ENCODE measurements around the gene SIK2.

Gene SIK2

DNA sequence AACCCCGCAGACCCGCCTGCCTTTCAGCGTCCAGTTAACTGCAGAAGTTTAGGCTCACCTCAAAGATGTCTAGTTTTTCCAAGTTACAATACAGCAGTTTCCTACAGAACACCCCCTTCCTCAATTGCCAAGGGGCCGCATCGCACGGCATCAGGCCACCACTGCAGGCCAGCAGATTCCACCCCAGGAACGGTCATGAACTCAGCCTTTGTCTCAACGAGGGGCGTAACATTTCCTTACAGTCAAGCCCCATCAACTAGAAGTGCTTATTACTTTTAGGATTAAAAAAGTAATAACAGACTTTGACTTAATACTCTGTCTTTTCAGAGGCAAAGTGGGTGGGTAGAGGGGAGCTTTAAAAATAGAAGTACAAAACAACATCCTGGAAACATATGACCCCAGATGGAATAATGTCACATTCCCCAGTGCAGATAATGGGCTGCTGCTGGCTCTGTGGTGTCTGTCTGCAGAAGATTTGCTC, 127.6 kb downstream of the SIK2 start:
- DNase-seq (ENCODE audit: low read depth in 2 of 2), result no peak

DNA sequence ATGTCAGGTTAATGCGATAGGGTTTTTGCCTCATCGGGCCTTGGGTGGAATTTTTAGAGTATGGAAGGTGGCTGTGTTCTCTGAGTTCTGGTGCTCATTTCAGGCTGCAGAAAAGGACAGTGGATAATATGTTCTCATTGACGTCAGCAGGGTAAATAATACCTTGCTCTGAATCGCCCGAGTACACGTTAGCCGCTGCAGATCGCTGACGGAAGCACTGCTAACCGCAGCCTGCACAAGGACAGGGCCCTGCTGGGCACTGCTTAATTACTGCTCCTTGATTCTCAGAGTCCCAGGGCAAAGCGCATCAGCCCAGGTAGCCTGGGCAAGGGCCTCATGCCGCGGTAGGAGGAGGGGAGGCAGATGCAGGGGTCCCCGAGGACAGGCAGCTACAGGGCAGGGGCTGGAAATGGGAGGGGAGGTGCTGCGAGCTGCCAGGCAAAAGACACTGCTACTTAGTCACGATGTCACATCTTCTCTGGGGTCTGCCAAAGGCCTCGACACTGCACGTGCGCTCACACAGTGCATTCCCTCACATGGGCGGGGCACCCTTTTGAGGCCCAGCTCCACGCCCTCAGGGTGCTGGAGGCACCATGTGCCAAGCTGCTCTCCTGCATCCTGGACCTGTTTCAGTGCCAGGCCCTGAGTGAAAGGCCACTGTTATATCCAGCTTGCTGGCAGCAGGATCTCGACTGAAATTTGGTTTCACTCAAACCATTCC, 128.8 kb downstream of the SIK2 start:
- no peak for DNase-seq (ENCODE audit: low read depth in 2 of 2)

DNA sequence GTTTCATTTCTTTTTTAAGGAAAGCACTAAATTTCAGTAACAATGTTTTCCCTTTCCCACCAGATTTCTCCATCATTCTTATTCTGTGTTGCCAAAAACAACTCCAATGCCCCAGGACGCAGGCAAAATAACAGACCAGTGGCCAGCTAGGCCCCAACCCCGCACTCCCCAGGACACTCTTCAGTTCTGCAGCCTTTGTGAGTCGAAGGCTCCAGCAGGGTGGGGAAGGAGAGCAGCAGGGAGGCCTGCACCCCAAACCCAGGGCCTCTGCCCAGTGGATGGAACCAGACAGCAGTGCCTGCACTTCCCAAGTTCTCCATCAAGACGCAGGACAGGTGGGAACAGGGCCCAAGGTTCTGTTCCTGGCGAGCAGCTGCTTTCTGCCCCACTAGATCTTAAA, 129.6 kb downstream of the SIK2 start:
- no peak for DNase-seq (ENCODE audit: low read depth in 2 of 2)

DNA sequence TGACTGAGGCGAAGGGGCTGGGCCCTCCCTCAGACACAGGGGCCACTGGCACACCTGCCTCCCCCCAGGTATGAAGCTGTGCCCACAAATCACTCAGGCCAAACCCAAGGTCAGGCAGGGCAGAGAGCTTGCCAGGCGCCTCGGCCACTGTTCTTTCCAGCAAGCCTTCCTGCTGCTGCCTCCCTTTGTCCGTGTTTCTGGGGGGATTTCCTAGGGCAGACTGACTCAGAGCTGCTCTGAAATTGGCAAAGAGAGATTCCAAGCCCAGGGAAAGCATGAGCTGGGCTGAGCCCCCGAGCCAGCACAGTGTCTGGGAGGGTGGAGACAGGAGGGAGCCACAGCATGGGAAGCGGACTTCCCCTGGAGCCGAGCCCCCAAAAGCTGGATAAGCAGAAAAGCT, 130.8 kb downstream of the SIK2 start:
- DNase-seq (ENCODE audit: low read depth in 2 of 2), result no peak

DNA sequence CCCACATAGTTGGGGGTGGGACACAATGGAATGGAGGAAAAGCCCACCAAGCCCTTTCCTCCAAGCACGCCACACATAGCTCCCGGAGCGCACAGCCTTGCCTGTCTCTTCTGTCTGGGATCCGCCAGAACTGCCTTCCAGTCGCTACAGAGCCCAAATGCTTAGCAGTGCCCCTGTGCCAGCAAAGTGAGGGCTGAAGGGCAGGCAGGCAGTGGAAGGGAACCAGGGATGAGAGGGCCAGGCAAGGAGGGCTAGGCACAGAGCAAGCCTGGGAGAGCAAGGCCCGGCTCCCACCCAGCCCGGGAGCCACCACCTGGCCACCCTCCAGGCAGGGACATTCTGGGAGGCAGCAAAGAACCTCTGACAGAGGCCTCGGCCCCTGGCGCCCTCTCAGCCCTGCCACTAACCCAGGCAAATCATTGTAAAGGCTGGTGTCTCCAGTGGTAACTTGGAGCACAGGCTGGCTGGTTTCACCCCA, 131.4 kb downstream of the SIK2 start:
- DNase-seq (ENCODE audit: low read depth in 2 of 2), result no peak

DNA sequence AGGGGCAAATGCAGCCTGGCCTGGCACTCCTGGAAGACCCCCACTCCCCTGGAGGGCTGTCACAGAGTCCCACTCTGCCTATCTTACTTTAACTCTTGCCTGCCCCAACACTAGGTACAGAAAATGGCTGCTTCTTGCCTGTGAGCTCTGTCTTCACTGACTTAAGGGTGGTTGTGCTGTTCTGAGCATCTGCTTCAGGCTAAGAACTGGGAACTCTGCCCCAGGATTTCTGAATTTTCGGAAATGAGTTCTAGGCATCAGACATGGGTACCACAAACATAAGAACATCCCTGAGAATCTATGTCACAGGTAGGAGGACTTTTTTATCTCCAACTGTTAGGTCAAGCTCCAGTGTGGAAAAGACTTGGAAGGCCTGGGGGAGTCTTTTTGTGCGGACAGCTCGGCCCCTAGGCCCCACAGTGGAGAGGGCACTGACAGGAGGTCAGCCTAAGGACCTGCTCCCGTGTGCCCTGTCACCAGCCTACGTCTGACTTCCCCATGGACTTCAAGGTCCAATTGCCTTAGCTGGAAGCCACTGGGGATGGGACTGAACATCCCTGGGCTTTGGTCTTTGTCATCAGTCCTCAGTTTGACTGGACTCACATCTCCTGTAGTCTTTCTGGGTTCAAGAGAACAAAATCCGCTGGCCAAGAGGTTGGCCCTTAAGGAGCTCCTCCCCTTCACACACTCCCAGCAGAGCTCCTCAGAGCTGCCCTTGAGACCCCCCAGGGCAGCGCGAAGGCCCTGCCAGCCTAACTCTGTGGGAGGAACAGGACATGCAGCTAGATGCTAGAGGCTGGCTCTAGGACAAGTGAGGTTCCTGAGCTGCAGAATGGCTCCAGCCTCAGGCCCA, 132.1 kb downstream of the SIK2 start:
- DNase-seq (ENCODE audit: low read depth in 2 of 2), result no peak

DNA sequence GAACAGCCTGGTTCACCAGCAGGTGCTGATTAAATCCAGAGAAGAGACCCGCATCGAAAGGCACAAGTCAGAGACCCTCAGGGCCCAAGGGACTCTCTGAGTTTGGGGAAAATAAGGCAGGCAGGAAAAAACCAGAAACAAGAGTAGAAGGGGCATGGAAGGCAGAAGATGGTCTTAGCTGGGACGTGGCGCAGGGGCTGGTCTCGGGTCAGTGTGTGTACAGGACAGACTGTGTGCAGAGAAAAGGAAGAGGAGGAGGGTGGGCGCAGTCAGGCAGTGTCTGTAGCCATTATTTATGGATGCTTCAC, 132.7 kb downstream of the SIK2 start:
- DNase-seq (ENCODE audit: low read depth in 2 of 2), result no peak

DNA sequence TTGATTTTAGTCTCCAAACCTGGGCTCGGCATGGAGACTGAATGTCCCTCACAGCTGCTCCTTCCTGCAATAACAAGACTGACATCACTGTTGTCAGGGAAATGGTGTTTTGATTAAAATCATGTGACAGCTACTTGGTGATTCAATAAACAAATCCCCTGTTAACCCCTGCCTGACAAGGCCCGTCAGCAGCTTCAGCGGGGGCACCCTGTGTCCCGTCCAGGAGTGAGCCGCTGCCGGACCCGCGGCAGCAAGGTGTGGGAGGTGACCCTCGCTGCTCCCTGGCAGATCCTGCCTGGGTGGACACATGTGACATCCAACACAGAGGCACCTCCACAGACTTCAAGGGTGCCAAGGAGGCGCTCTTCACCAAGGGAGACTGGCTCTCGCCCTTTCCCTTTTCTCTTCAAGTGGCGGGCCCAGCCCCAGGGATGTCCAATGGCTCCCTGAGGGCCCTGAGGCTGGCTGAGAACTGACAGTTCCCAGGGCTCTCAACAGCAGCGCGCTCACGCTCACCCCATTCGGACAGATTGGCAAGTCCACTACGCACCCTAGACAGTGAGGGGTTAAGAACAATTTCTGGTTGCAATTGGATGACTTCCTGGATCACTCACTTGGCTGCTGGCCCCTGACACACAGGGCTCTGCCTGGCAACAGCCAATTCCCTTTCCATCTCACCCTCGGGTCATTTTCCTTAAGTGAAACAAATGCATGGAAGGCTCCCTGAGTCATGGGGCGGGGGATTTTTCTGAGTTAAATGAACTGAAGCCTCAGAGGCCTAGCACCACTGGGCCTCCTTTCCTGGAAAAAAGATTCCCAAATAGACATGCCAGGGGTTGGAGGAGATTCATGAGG, 133.2 kb downstream of the SIK2 start:
- DNase-seq (ENCODE audit: low read depth in 2 of 2), result no peak

DNA sequence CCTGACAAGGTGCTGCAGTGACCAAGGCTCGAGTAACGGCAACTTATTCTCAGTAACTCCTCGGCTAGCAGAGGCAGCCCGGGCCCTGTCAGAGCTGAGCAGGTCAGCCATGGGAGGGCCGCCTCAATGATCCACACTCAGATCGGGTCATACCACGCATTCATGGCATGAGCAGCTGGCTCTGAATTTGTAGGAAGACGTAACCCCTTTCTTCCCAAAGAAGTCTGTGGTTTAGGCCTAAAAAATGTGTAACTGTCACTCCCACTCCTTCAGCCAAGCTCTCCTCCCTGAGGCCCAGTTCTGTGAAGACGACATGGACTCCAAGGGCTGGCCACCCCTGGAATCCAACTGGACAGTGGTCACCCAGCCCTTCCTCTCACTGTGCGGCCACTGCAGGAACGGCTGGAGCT, 133.9 kb downstream of the SIK2 start:
- DNase-seq (ENCODE audit: low read depth in 2 of 2), result no peak

DNA sequence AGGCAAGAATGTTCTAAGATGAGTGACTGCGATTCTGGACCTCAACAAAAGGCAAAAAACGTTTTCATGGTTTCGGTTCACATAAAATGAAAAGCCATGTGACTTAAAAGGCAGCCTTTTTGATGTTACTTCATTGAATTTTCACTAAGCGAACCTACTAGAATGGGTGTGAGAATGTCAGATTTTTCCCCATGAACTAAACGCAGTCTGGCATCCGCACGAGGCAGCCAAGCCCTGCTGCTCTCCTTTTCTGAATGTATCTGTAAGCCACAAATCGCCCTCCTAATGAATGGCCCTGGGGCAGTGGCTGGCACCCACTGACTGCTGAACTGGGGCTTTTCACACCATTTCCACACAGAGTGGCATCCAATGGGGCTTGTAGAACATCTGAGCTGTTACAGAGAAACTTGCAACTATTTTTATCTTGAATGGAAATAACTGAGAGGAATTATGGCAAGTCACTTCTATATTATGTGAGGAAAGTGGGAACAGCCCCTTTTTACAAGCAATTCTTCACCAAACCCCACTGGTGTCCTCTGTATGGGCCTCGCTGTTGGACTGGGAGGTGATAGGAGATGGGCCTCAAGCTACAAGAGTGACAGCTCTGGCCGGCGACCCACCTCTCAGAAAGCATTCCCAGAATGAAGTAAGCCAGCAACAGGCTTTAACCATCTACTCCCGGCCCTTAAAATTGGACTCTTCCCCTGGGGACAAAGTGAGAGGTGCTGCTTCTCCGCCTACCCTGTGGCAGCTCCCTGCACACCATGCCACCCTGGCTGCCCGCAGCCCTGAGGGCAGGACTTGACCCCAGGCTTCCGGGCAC, 134.6 kb downstream of the SIK2 start:
- no peak for DNase-seq (ENCODE audit: low read depth in 2 of 2)

DNA sequence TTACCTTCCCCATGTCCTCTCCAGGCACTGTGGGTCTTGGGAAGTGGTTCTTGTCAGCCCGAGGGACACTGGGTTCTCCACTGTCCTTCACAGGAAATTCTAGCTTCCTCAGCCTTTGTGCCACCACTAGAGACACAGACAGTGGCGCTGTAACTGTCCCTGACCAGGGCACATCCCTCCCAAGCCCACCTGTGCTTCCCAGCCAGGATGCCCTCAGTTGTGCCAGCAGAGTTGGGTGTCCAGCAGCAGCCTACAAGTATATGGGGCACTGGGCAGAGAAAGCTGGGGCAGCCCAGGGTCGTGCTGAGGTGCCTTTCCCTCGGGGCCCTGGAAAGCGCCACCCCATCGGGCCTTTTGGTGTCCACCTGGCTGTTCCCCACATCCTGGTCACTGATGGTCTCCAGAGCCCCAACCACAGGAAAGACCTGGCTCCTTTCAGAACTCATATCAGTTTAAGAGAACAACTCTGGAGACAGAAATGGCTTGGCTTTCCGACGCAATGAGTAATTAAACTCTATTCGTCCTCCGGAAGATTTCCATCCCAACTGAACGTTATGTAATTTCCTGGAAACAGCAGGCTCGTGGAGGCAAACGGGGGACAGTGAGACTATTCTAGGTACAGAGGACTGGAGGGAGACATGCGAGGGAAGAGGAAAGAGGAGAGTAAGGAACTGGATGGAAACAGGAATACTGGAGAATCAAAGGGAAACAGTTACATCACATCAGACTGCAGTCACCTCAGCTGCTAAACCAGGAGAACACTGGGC, 135.4 kb downstream of the SIK2 start:
- DNase-seq (ENCODE audit: low read depth in 2 of 2), result no peak

DNA sequence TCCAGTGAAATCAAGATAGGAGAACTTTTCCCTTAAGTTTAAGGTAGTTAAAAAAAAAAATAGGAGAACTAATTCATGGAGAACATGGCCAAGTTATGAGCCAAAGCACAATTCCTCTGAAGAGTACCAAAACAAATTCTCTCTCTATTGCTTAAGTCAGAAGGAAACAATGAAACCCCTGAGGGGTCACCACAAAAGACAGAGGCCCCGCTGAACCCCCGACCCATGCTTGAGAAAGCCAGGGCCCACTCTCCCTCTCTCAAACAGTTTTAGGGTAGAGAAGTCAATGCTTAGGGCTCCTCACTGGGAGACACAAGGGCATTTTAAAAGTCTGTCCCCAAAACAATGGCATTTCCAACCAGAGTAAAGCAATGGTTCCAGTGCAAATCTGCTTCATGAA, 137.1 kb downstream of the SIK2 start:
- DNase-seq (ENCODE audit: low read depth in 2 of 2), result no peak

DNA sequence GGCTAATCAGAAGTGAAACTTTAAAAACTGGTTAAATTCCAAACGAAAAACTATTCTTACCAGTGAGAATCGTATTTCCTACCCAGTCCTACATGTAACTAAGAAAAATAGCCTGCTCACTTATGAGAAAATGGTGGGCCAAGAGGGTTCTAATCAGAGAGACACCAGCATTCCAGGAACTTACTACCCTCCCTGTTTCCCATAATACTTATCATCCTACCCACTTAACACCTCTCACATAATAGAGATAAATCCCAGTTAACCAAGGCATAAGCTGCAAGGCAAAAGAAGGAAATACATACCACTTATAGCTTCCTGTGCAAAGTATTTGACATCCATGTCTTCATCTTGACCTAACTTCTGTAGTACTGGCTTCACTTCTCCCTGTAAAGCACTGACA, 139.5 kb downstream of the SIK2 start:
- no peak for DNase-seq (ENCODE audit: low read depth in 2 of 2)

DNA sequence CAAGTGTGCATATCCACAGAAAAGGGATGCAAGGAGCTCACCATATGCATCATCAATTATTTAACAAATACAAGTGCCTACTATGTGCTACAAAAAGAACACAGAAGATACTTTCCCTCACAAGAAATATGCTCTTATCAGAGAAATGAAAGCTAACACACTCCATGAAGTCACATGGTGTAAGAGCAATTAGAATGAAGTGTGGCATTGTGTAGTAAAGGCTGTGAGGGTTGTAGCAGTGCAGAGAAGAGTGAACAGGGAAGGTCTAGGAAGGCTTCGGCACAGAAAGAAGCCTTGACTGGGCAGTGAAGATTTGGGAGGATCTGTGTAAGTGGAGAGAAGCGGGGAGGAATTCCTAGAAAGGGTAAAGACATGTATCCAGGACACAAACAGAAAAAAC, 141.5 kb downstream of the SIK2 start:
- no peak for DNase-seq (ENCODE audit: low read depth in 2 of 2)

DNA sequence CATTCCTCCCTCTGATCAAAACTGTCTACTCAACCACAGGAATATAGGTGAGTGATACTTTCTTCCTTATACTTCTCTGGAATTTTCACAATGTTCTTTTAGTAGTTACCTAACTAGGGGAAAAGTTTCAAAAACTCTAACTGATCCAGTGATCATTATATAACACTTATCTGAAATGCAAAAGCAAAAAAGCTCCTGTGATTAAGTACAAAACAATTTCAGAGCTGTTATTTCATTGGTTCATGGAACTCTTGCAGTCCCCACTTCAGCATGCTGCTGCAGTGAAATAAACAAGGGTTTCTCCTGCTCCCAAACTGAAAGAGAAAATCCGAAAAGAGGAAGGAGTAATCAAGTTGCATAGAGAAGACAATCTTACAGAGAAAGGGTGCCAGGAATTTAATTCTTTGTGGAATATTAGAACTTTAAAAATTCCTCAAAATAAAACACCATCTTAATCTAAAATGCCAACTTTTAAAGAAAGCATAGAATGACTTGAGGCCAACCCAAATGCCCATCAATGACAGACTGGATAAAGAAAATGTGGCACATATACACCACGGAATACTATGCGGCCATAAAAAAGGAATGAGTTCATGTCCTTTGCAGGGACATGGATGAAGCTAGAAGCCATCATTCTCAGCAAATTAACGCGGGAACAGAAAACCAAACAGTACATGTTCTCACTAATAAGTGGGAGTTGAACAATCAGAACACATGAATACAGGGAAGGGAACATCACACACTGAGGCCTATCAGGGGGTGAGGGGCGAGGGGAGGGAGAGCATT, 143.7 kb downstream of the SIK2 start:
- DNase-seq (ENCODE audit: low read depth in 2 of 2), result no peak

DNA sequence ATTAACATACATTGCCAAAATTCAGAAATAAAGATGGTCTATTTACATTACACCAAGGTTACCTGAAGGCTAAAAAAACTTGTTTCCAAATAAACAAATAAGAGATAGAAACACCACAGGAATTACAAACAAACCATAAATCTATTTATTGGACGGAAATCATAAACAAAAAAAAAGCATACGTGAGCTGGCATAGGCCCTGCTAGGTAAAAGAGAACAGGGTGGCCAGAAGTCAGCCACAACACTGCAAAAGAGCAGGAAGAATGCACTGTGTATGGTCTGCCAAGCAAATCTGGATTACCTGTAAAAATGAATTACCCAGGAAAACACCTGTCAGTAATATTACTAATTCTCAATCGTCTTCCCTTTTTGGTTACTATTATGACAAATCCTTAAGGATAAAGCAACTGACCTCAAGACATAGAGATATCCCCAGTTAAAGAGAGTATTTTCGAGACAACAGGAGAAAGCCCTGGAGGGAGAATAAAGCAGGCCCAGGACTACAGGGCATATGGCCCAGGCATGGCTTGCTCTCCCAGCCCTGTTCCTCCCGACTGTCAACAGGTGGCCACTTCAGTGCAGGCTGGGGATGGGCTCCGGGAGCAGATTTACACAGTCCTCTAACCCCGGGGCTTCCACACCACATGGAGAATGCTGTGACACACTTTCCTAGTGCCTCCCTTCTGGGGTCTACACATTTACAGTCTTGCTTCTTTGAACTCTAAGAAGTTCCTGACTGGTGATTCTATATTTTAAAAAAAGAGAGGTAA, 146.0 kb downstream of the SIK2 start:
- DNase-seq (ENCODE audit: low read depth in 2 of 2), result no peak

DNA sequence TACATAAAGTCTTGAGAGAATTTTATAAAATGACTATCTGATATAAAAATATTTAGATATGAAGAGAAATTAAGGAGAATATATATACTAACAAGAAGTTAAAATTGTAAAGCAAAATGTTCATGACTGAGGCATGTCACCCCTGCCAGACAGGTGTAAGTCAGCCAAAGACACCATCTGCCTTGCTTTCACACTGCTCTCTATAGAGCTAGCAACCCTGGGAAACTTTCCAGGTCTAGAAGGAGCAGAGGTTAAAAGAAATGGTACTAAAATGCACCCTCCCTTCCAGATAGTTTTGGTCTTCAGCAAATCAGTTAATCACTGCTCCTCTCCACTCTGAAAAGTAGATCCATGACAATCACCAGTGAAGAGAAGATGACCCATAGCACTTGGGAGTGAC, 147.4 kb downstream of the SIK2 start:
- no peak for DNase-seq (ENCODE audit: low read depth in 2 of 2)

DNA sequence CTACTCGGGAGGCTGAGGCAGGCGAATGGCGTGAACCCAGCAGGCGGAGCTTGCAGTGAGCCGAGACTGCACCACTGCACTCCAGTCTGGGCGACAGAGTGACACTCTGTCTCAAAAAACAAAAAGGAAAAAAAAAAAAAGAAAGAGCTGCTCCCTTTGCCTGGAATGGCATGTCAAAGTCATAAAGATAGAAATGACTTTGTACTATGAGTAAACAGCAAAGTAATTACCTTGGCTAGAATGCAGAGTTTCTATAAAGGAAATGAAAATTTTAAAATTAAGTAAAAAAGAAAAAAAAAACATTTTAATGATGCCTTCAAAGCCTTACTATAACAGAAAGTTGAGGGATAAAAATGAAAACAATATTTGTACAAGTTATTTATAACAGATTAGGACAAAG, 153.8 kb downstream of the SIK2 start:
- DNase-seq (ENCODE audit: low read depth in 2 of 2), result no peak

DNA sequence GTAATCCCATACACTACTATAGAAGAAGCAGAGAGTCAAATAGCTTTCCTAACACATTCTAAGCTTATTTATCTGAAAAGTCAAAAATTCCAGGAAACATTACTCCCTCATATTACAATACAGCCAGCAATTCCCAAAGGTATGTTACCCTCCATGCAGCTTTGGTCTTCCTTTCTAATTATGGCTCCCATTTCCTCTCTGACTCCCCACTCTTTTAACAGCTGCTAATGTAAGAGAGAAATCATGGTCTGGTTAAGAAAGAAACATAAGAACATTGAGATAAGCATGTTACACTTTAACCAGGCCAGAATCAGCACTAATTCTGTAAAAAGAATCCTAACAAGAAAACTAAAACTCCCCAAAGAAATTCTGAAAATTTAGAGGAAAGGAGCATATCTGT, 157.1 kb downstream of the SIK2 start:
- DNase-seq (ENCODE audit: low read depth in 2 of 2), result no peak

Measured in stimulated activated CD4-positive, alpha-beta T cell treated with anti-CD3 and anti-CD28 coated beads, Interleukin-15, amount 100 ng/mL, for 48 hours (primary cell).